ENCODE measurements around the gene ADGRL2. TPM values are rescaled to one million over a fixed set of nuclear protein-coding genes. Genes with fewer than 3 reads are reported as not detected.

The ADGRL2 gene
- polyA plus RNA-seq, 1 of the 3 experiments (the other 2 are of a cell fraction): 40.3 TPM

DNA sequence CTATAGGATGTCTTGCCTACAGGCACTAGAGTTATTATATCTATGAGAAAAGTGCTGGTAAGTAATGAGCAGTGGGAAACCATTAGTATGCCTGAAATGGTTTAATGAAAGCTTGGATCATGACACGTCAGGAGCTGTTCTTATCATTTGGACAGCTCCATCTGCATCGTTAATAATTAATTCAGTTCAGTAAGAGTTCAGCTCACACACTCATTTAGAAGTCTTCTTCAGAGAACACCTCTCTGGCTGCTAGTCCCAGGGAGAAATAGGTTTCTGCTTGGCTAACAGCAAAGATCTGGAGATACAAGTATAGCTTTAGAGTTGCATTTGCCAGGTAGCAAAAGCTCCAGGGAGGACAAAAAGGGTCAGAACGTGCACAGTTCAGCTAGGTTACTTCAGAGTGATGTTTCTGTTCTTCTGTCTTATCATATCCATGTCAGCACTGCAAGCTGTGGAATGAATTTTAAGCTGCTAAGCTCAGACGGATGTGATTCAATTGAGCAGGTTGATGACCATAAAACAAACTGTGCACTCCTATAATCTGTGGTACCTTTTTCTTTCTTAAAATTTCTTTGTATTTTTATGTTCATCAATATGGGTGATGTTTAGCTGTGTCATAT lies 173.6 kb downstream of the ADGRL2 start:
- Histone ChIP-seq H3F3A (replicated peaks; ENCODE audit: insufficient read depth) (peaks cover 5% of the 10 kb centered on the region), H4K20me1 (ENCODE audit: insufficient read depth) (no peaks in the 10 kb centered on the region), H3K9me2 (no peaks in the 10 kb centered on the region), H3K79me2 (ENCODE audit: insufficient read depth) (no peaks in the 10 kb centered on the region), H3K27me3 (ENCODE audit: insufficient read depth) (no peaks in the 10 kb centered on the region), H3K36me3 (replicated peaks in 1 of 2; ENCODE audit: control insufficient read depth in 1 of 2, insufficient read depth in 2 of 2, low read length in 1 of 2) (peaks cover 58 to 77% of the 10 kb centered on the region in 2 experiments), H3K4me1 (ENCODE audit: control insufficient read depth in 1 of 2, insufficient read depth in 2 of 2, low read depth in 1 of 2, low read length in 1 of 2) (no peaks in the 10 kb centered on the region; a peak in 1 of 4 replicates), H2AFZ (ENCODE audit: low read depth) (no peak overlapping the region), H3K9ac (no peak overlapping the region), H3K4me2 (no peak overlapping the region), H3K27ac (ENCODE audit: low read depth in 2 of 2, low read length in 1 of 2) (no peak overlapping the region), H3K9me3 (no peaks in the 10 kb centered on the region), H3K4me3 (ENCODE audit: low read depth in 2 of 2, low read length in 1 of 2) (no peak overlapping the region)
- CTCF ChIA-PET: interaction anchor here (1.0 to 1.3 kb wide), 2 partner anchors 13 to 162 kb away, joined by 3 to 4 read pairs; no protein-coding TSS in a partner anchor
- 83% methylated on average over 4 of the region's 4 CpGs for WGBS (ENCODE audit: low lambda C conversion rate)
- TF ChIP-seq GATA2 (CRISPR knock-in tag; IDR thresholded peaks at IDR 0.05) (no peak), RFX5 (IDR thresholded peaks at IDR 0.05; ENCODE audit: low read length) (no peak), EP300 (IDR thresholded peaks at IDR 0.05; ENCODE audit: borderline replicate concordance in 1 of 2, low read depth in 1 of 2, low read length in 1 of 2) (no peak), TAF1 (IDR thresholded peaks at IDR 0.05; ENCODE audit: borderline replicate concordance, low read depth, low read length) (no peak), RAD21 (IDR thresholded peaks at IDR 0.05; ENCODE audit: low read length) (no peak)
- TF ChIP-seq, protein P1, sequence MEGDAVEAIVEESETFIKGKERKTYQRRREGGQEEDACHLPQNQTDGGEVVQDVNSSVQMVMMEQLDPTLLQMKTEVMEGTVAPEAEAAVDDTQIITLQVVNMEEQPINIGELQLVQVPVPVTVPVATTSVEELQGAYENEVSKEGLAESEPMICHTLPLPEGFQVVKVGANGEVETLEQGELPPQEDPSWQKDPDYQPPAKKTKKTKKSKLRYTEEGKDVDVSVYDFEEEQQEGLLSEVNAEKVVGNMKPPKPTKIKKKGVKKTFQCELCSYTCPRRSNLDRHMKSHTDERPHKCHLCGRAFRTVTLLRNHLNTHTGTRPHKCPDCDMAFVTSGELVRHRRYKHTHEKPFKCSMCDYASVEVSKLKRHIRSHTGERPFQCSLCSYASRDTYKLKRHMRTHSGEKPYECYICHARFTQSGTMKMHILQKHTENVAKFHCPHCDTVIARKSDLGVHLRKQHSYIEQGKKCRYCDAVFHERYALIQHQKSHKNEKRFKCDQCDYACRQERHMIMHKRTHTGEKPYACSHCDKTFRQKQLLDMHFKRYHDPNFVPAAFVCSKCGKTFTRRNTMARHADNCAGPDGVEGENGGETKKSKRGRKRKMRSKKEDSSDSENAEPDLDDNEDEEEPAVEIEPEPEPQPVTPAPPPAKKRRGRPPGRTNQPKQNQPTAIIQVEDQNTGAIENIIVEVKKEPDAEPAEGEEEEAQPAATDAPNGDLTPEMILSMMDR (IDR thresholded peaks at IDR 0.05): no peak
- DNase-seq: no peak
- POLR2A ChIA-PET: no interaction called here

DNA sequence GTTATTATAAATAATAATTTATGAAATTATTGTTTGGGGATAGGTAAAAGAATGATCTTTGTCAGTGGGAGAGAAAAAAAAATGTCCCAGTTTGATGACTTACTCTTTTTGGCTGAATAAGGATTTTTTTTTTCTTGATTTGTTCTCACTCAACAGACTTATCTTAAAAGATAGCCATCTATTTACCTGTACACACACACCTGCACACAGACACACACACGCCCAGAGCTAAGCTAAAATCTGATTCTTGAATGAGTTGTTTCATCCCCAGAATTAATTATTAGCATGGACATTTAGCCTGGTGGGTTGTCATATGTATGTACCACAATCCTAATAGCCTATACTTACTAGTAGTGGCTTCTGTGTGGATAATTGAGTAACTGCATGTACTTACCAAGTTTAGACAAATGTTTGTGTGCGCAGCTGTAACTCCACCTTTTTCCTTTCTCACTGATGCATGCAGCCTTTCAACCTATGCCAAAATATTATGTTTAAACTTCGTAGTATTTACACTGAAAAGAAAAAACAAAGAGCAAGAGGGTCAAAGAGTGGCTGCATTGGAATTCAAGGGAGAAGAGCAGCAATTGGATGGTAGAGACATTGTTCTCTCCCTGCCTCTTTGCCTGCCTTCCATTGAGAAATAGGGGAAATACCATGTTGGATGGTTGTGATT lies 174.3 kb downstream of the ADGRL2 start:
- H3K9me2 ChIP-seq: no peaks in the 10 kb centered on the region
- no peak for DNase-seq
- no peaks in the 10 kb centered on the region for H4K20me1 ChIP-seq (ENCODE audit: insufficient read depth)
- H3K4me2 ChIP-seq: no peak overlapping the region
- ChIA-PET CTCF (interaction anchor here (1.0 to 1.3 kb wide), 2 partner anchors 12 to 162 kb away, joined by 3 to 4 read pairs; no protein-coding TSS in a partner anchor), POLR2A (no interaction called here)
- no peak overlapping the region for H3K27ac ChIP-seq (ENCODE audit: low read depth in 2 of 2, low read length in 1 of 2)
- H3F3A ChIP-seq (replicated peaks; ENCODE audit: insufficient read depth): peaks cover 5% of the 10 kb centered on the region
- no peak overlapping the region for H2AFZ ChIP-seq (ENCODE audit: low read depth)
- no peaks in the 10 kb centered on the region; a peak in 2 of 4 replicates for H3K4me1 ChIP-seq (ENCODE audit: control insufficient read depth in 1 of 2, insufficient read depth in 2 of 2, low read depth in 1 of 2, low read length in 1 of 2)
- H3K9ac ChIP-seq: no peak overlapping the region
- no peak overlapping the region for H3K4me3 ChIP-seq (ENCODE audit: low read depth in 2 of 2, low read length in 1 of 2)
- WGBS (ENCODE audit: low lambda C conversion rate): 89% methylated on average over 3 of the region's 3 CpGs
- H3K79me2 ChIP-seq (ENCODE audit: insufficient read depth): no peaks in the 10 kb centered on the region
- peaks cover 54 to 72% of the 10 kb centered on the region in 2 experiments for H3K36me3 ChIP-seq (replicated peaks in 1 of 2; ENCODE audit: control insufficient read depth in 1 of 2, insufficient read depth in 2 of 2, low read length in 1 of 2)
- H3K27me3 ChIP-seq (ENCODE audit: insufficient read depth): no peaks in the 10 kb centered on the region
- no peaks in the 10 kb centered on the region for H3K9me3 ChIP-seq
- TF ChIP-seq EZH2phosphoT487 (IDR thresholded peaks at IDR 0.05; ENCODE audit: borderline replicate concordance, low read depth): no peak
- no peak for TF ChIP-seq MXI1 (IDR thresholded peaks at IDR 0.05; ENCODE audit: low read depth, low read length)
- TF ChIP-seq RAD21 (IDR thresholded peaks at IDR 0.05; ENCODE audit: low read length): no peak
- no peak for TF ChIP-seq RFX5 (IDR thresholded peaks at IDR 0.05; ENCODE audit: low read length)
- TF ChIP-seq TAF1 (IDR thresholded peaks at IDR 0.05; ENCODE audit: borderline replicate concordance, low read depth, low read length): no peak
- TF ChIP-seq, protein P2, sequence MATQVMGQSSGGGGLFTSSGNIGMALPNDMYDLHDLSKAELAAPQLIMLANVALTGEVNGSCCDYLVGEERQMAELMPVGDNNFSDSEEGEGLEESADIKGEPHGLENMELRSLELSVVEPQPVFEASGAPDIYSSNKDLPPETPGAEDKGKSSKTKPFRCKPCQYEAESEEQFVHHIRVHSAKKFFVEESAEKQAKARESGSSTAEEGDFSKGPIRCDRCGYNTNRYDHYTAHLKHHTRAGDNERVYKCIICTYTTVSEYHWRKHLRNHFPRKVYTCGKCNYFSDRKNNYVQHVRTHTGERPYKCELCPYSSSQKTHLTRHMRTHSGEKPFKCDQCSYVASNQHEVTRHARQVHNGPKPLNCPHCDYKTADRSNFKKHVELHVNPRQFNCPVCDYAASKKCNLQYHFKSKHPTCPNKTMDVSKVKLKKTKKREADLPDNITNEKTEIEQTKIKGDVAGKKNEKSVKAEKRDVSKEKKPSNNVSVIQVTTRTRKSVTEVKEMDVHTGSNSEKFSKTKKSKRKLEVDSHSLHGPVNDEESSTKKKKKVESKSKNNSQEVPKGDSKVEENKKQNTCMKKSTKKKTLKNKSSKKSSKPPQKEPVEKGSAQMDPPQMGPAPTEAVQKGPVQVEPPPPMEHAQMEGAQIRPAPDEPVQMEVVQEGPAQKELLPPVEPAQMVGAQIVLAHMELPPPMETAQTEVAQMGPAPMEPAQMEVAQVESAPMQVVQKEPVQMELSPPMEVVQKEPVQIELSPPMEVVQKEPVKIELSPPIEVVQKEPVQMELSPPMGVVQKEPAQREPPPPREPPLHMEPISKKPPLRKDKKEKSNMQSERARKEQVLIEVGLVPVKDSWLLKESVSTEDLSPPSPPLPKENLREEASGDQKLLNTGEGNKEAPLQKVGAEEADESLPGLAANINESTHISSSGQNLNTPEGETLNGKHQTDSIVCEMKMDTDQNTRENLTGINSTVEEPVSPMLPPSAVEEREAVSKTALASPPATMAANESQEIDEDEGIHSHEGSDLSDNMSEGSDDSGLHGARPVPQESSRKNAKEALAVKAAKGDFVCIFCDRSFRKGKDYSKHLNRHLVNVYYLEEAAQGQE (IDR thresholded peaks at IDR 0.05; ENCODE audit: low read depth, low read length): no peak
- TF ChIP-seq, protein P3, sequence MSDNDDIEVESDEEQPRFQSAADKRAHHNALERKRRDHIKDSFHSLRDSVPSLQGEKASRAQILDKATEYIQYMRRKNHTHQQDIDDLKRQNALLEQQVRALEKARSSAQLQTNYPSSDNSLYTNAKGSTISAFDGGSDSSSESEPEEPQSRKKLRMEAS (IDR thresholded peaks at IDR 0.05; ENCODE audit: low read depth): no peak
- TF ChIP-seq, protein P4, sequence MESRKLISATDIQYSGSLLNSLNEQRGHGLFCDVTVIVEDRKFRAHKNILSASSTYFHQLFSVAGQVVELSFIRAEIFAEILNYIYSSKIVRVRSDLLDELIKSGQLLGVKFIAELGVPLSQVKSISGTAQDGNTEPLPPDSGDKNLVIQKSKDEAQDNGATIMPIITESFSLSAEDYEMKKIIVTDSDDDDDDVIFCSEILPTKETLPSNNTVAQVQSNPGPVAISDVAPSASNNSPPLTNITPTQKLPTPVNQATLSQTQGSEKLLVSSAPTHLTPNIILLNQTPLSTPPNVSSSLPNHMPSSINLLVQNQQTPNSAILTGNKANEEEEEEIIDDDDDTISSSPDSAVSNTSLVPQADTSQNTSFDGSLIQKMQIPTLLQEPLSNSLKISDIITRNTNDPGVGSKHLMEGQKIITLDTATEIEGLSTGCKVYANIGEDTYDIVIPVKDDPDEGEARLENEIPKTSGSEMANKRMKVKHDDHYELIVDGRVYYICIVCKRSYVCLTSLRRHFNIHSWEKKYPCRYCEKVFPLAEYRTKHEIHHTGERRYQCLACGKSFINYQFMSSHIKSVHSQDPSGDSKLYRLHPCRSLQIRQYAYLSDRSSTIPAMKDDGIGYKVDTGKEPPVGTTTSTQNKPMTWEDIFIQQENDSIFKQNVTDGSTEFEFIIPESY (IDR thresholded peaks at IDR 0.05; ENCODE audit: borderline replicate concordance, low read depth): no peak
- TF ChIP-seq, protein P5, sequence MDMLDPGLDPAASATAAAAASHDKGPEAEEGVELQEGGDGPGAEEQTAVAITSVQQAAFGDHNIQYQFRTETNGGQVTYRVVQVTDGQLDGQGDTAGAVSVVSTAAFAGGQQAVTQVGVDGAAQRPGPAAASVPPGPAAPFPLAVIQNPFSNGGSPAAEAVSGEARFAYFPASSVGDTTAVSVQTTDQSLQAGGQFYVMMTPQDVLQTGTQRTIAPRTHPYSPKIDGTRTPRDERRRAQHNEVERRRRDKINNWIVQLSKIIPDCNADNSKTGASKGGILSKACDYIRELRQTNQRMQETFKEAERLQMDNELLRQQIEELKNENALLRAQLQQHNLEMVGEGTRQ (IDR thresholded peaks at IDR 0.05; ENCODE audit: borderline replicate concordance, low read depth, low read length): no peak
- no peak for TF ChIP-seq GABPA (IDR thresholded peaks at IDR 0.05; ENCODE audit: low read depth)

Measured in SK-N-SH (cell line).